ENCODE measurements around the gene CLEC3B.
"Not testable (repeated sequence)": the region's sequence is repeated elsewhere in the genome, so short reads cannot be mapped to it uniquely, and the experiment has no call there.

DNA sequence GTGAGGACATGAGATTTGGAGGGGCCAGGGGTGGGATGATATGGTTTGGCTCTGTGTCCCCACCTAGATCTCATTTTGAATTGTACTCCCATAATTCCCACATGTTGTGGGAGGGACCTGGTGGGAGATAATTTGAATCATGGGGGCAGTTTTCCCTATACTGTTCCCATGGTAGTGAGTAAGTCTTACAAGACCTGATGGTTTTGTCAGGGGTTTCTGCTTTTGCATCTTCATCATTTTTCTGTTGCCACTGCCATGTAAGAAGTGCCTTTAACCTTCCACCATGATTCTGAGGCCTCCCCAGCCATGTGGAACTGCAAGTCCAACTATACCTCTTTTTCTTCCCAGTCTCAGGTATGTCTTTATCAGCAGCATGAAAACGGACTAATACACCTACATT is 52.2 kb downstream of the CLEC3B start:
- TF ChIP-seq, protein P1, sequence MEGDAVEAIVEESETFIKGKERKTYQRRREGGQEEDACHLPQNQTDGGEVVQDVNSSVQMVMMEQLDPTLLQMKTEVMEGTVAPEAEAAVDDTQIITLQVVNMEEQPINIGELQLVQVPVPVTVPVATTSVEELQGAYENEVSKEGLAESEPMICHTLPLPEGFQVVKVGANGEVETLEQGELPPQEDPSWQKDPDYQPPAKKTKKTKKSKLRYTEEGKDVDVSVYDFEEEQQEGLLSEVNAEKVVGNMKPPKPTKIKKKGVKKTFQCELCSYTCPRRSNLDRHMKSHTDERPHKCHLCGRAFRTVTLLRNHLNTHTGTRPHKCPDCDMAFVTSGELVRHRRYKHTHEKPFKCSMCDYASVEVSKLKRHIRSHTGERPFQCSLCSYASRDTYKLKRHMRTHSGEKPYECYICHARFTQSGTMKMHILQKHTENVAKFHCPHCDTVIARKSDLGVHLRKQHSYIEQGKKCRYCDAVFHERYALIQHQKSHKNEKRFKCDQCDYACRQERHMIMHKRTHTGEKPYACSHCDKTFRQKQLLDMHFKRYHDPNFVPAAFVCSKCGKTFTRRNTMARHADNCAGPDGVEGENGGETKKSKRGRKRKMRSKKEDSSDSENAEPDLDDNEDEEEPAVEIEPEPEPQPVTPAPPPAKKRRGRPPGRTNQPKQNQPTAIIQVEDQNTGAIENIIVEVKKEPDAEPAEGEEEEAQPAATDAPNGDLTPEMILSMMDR (conservative IDR thresholded peaks at IDR 0.05; ENCODE audit: low read depth, low read length), result not testable (repeated sequence)
- TF ChIP-seq EZH2 (IDR thresholded peaks at IDR 0.05; ENCODE audit: low read length, unreplicated experiment); EZH2phosphoT487 (IDR thresholded peaks at IDR 0.05; ENCODE audit: borderline replicate concordance, low read length): not testable (repeated sequence)
